ENCODE measurements around the gene SCRN2. TPM values are rescaled to one million over a fixed set of nuclear protein-coding genes. Genes with fewer than 3 reads are reported as not detected.
A peak's percentile ranks its signal among the peaks of the same experiment; 100 is the strongest.

The SCRN2 gene
- total and polyA plus RNA-seq, 2 of the 13 experiments (the other 11 are each of a cell fraction or from before 2014, with no cell fraction given) = 21.7 to 29.5 TPM

- H3K4me3 ChIP-seq (replicated peaks in 1 of 3; ENCODE audit: insufficient read depth in 1 of 3, low read depth in 2 of 3, low read length in 3 of 3) = no peak overlapping the region
- no peak overlapping the region for H3K27ac ChIP-seq (ENCODE audit: extremely low read length, insufficient read depth, low read length)
- H3K27me3 ChIP-seq (ENCODE audit: control insufficient read depth in 1 of 2, insufficient read depth in 2 of 2, low read length in 2 of 2) = peaks cover 6 to 51% of the 10 kb centered on the region in 2 experiments
- in situ Hi-C loops (cut with HindIII; ENCODE audit: extremely low pct_ligation_motif_present, low pct_unique_long_range_greater_than_20kb) (no loop called here), intact Hi-C loops (cut with micrococcal nuclease; ENCODE audit: unreplicated experiment) (loop anchor here (5.0 kb wide), 1 partner anchor 649 kb away; no protein-coding TSS in a partner anchor)
- no peaks in the 10 kb centered on the region for H3K9me3 ChIP-seq (ENCODE audit: low read length)
- POLR2A ChIA-PET = interaction anchor here (0.7 kb wide), 1 partner anchor 68 kb away, joined by 3 read pairs; the partner anchor contains the start of gene PNPO
- no peak for FAIRE-seq
- no peak for DNase-seq (ENCODE audit: low spot score)
- CTCF ChIA-PET (ENCODE audit: low intra/inter-chr PET ratio, low total read pairs) = no interaction called here
- ATAC-seq = no peak
- H3K79me2 ChIP-seq (ENCODE audit: insufficient read depth, low read length) = no peaks in the 10 kb centered on the region
- no peaks in the 10 kb centered on the region for H3K36me3 ChIP-seq (replicated peaks in 1 of 2; ENCODE audit: control insufficient read depth in 1 of 2, insufficient read depth in 2 of 2, low read length in 2 of 2)
- no peak overlapping the region for H2AFZ ChIP-seq (ENCODE audit: low read length)
- peak; percentile 5; the same call in 1 of the 2 replicates for TF ChIP-seq FOXK2 (IDR thresholded peaks at IDR 0.05)
- no peak for TF ChIP-seq ATF4 (CRISPR knock-in tag; IDR thresholded peaks at IDR 0.05)
- H4K20me1 ChIP-seq (ENCODE audit: insufficient read depth, low read length) = no peaks in the 10 kb centered on the region
- WGBS (ENCODE audit: low lambda C conversion rate) = 48% methylated on average over 4 of the region's 4 CpGs
- H3K4me1 ChIP-seq (ENCODE audit: insufficient read depth, low read length) = peaks cover 11% of the 10 kb centered on the region
- H3K9ac ChIP-seq (ENCODE audit: insufficient read depth, low read depth, low read length) = no peak overlapping the region
- no peak overlapping the region for H3K4me2 ChIP-seq (ENCODE audit: low read depth, low read length)
- BruUV-seq (replicated peaks) = no TSS peak
Measured at GRCh38 chr17:47873200-47874090, 32.4 kb upstream of the SCRN2 start.

DNA sequence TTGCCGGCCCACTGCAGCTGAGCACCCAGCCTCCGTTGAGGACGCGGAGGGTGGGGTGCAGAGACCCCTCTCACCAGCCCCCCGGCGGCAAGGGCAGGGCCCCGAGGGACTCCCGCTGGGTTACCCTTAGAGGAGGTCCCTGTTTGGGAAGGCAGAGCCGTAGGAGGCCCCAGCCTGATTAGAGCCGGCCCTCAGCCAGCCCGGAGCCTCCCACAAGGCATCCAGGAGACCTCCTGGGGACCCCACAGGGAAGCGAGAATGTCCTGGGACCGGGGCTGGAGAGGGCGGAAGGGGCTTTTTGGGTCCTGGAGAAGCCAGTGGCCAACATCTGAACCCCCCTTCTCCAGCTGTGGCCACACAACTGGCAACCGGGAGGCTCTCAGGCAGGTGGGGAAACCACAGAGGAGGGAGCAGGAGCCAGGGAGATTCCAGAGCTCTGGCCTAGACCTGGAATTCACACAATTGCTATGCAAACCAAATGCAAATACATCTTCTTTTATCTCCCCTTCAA lies 31.6 kb upstream of the SCRN2 start:
- in situ Hi-C loops (cut with HindIII; ENCODE audit: extremely low pct_ligation_motif_present, low pct_unique_long_range_greater_than_20kb) (no loop called here), intact Hi-C loops (cut with micrococcal nuclease; ENCODE audit: unreplicated experiment) (loop anchor here (5.0 kb wide), 1 partner anchor 650 kb away; no protein-coding TSS in a partner anchor)
- no peaks in the 10 kb centered on the region for H4K20me1 ChIP-seq (ENCODE audit: insufficient read depth, low read length)
- H2AFZ ChIP-seq (ENCODE audit: low read length) = no peak overlapping the region
- peaks cover 6% of the 10 kb centered on the region for H3K4me1 ChIP-seq (ENCODE audit: insufficient read depth, low read length)
- ChIA-PET CTCF (ENCODE audit: low intra/inter-chr PET ratio, low total read pairs) (no interaction called here), POLR2A (interaction anchor here (0.7 kb wide), 1 partner anchor 69 kb away, joined by 3 read pairs; the partner anchor contains the start of gene PNPO)
- H3K4me2 ChIP-seq (ENCODE audit: low read depth, low read length) = no peak overlapping the region
- no peaks in the 10 kb centered on the region for H3K36me3 ChIP-seq (replicated peaks in 1 of 2; ENCODE audit: control insufficient read depth in 1 of 2, insufficient read depth in 2 of 2, low read length in 2 of 2)
- no peak overlapping the region for H3K27ac ChIP-seq (ENCODE audit: extremely low read length, insufficient read depth, low read length)
- H3K27me3 ChIP-seq (ENCODE audit: control insufficient read depth in 1 of 2, insufficient read depth in 2 of 2, low read length in 2 of 2) = peaks cover 5 to 46% of the 10 kb centered on the region in 2 experiments
- H3K9ac ChIP-seq (ENCODE audit: insufficient read depth, low read depth, low read length) = no peak overlapping the region
- 41% methylated on average over 14 of the region's 15 CpGs for WGBS (ENCODE audit: low lambda C conversion rate)
- DNase-seq (ENCODE audit: low spot score) (no peak), FAIRE-seq (no peak), ATAC-seq (no peak)
- no TSS peak for BruUV-seq (replicated peaks)
- H3K4me3 ChIP-seq (replicated peaks in 1 of 3; ENCODE audit: insufficient read depth in 1 of 3, low read depth in 2 of 3, low read length in 3 of 3) = no peak overlapping the region
- H3K79me2 ChIP-seq (ENCODE audit: insufficient read depth, low read length) = no peaks in the 10 kb centered on the region
- no peaks in the 10 kb centered on the region for H3K9me3 ChIP-seq (ENCODE audit: low read length)
- no peak for TF ChIP-seq TBX3 (IDR thresholded peaks at IDR 0.05; ENCODE audit: borderline replicate concordance)
- no peak for TF ChIP-seq RFX3 (CRISPR knock-in tag; IDR thresholded peaks at IDR 0.05)
- no peak for TF ChIP-seq ZNF549 (CRISPR knock-in tag; IDR thresholded peaks at IDR 0.05)
- TF ChIP-seq ZNF839 (CRISPR knock-in tag; IDR thresholded peaks at IDR 0.05; ENCODE audit: borderline replicate concordance) = no peak
- TF ChIP-seq MEF2D (CRISPR knock-in tag; IDR thresholded peaks at IDR 0.05) = no peak
- no peak for TF ChIP-seq IKZF4 (CRISPR knock-in tag; IDR thresholded peaks at IDR 0.05; ENCODE audit: borderline replicate concordance, low read depth, not compliant biosample characterization)
- TF ChIP-seq, protein P1, sequence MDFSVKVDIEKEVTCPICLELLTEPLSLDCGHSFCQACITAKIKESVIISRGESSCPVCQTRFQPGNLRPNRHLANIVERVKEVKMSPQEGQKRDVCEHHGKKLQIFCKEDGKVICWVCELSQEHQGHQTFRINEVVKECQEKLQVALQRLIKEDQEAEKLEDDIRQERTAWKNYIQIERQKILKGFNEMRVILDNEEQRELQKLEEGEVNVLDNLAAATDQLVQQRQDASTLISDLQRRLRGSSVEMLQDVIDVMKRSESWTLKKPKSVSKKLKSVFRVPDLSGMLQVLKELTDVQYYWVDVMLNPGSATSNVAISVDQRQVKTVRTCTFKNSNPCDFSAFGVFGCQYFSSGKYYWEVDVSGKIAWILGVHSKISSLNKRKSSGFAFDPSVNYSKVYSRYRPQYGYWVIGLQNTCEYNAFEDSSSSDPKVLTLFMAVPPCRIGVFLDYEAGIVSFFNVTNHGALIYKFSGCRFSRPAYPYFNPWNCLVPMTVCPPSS (IDR thresholded peaks at IDR 0.05) = no peak
- TF ChIP-seq MED13 (CRISPR knock-in tag; IDR thresholded peaks at IDR 0.05) = no peak
- no peak for TF ChIP-seq ZNF431 (CRISPR knock-in tag; IDR thresholded peaks at IDR 0.05; ENCODE audit: borderline replicate concordance, low read depth)

All from HepG2 (cell line).